GM12891 (cell line): ENCODE data around the gene TSTD2.

ENCODE experiments used
- POLR2A ChIP-seq: IDR thresholded peaks from 2 replicates; pipeline ENCODE4 v1.6.1; 2011; ENCODE audit warnings: low read depth, low read length, control low read depth
- POLR2AphosphoS5 ChIP-seq: IDR thresholded peaks from 2 replicates; pipeline ENCODE4 v1.6.1; 2011; ENCODE audit warnings: low read depth, low read length, control low read depth
- SPI1 ChIP-seq: IDR thresholded peaks from 2 replicates; pipeline ENCODE4 v1.6.1; 2011; ENCODE audit warnings: low read depth, low read length, control low read depth
- TAF1 ChIP-seq: IDR thresholded peaks from 2 replicates; pipeline ENCODE4 v1.6.1; 2011; ENCODE audit warnings: low read depth, low read length, control low read depth

DNA sequence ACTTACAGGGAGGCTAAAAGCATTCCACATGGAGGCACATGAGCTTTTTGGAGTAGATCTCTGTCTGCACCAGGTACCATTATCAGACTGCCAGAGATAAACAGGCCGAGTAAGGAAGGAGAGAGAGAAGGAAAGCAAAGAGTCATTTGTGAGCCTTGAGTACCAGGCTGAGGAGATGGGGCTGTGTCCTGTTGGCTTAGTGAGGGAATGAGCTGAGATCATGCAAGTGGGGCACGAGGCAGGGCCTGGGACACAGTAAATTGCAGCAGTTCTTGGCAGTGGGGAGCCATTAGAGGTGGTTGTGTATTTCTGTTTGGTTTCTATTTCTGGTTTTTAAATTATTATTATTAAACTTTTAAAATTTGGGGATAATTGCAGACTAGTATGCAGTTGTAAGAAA is 53.3 kb downstream of the TSTD2 start:
- TF ChIP-seq TAF1, result no peak
- TF ChIP-seq POLR2A, result no peak
- no peak for TF ChIP-seq POLR2AphosphoS5
- TF ChIP-seq SPI1, result no peak
